IPS-20b (cell line): ENCODE data around the gene EFNA3.

ENCODE experiments used
- H3K27ac ChIP-seq: one replicate; pipeline ENCODE4 v1.5.1; 2013; ENCODE audit warnings: low read length
- H3K27me3 ChIP-seq: 2 replicates; pipeline ENCODE4 v1.6.1; 2013; ENCODE audit warnings: mild to moderate bottlenecking, low read length, inconsistent platforms; ENCODE audit not compliant: insufficient read depth
- H3K36me3 ChIP-seq: 2 replicates; pipeline ENCODE4 v1.6.1; 2013; ENCODE audit warnings: low read depth, mild to moderate bottlenecking, inconsistent platforms, low read length, moderate library complexity; ENCODE audit not compliant: insufficient read depth
- H3K4me1 ChIP-seq: 2 replicates; pipeline ENCODE4 v1.6.1; 2013; ENCODE audit warnings: mild to moderate bottlenecking, control low read depth, inconsistent platforms, low read length, moderate library complexity; ENCODE audit not compliant: insufficient read depth
- H3K4me3 ChIP-seq: 2 replicates; pipeline ENCODE4 v1.5.1; 2013; ENCODE audit warnings: mild to moderate bottlenecking, low read length, inconsistent platforms
- H3K9ac ChIP-seq: 2 replicates; pipeline ENCODE4 v1.6.1; 2013; ENCODE audit warnings: low read depth, mild to moderate bottlenecking, inconsistent platforms, low read length, moderate library complexity
- H3K9me3 ChIP-seq: 2 replicates; pipeline ENCODE4 v1.6.1; 2013; ENCODE audit warnings: mild to moderate bottlenecking, low read depth, low read length, inconsistent platforms; ENCODE audit not compliant: insufficient read depth

Gene EFNA3

GRCh38 chr1:155082301-155083051 lies 3.8 kb downstream of the EFNA3 start:
- H3K27me3 ChIP-seq, result peaks cover 70% of the 10 kb centered on the region
- H3K36me3 ChIP-seq, result no peaks in the 10 kb centered on the region
- peaks cover 17% of the 10 kb centered on the region for H3K4me1 ChIP-seq
- H3K27ac ChIP-seq, result no peak overlapping the region
- no peaks in the 10 kb centered on the region for H3K9me3 ChIP-seq
- H3K9ac ChIP-seq, result no peak overlapping the region
- peak overlapping the region; percentile 29; the same call in 1 of the 2 replicates for H3K4me3 ChIP-seq

GRCh38 chr1:155083052-155083541 lies 4.5 kb downstream of the EFNA3 start:
- no peaks in the 10 kb centered on the region for H3K36me3 ChIP-seq
- H3K4me1 ChIP-seq, result peaks cover 18% of the 10 kb centered on the region
- H3K9me3 ChIP-seq, result no peaks in the 10 kb centered on the region
- no peak overlapping the region for H3K9ac ChIP-seq
- no peak overlapping the region for H3K4me3 ChIP-seq
- H3K27ac ChIP-seq, result no peak overlapping the region
- H3K27me3 ChIP-seq, result peaks cover 64% of the 10 kb centered on the region

GRCh38 chr1:155083865-155084721 lies 5.5 kb downstream of the EFNA3 start:
- Histone ChIP-seq H3K27me3 (peaks cover 54% of the 10 kb centered on the region), H3K4me3 (peak overlapping the region; percentile 82; the same call in 1 of the 2 replicates), H3K27ac (no peak overlapping the region), H3K4me1 (peaks cover 15% of the 10 kb centered on the region), H3K9me3 (no peaks in the 10 kb centered on the region), H3K36me3 (no peaks in the 10 kb centered on the region), H3K9ac (no peak overlapping the region)

GRCh38 chr1:155084722-155085503 lies 6.3 kb downstream of the EFNA3 start:
- peaks cover 12% of the 10 kb centered on the region for H3K4me1 ChIP-seq
- no peaks in the 10 kb centered on the region for H3K36me3 ChIP-seq
- H3K9me3 ChIP-seq, result no peaks in the 10 kb centered on the region
- H3K27me3 ChIP-seq, result peaks cover 46% of the 10 kb centered on the region
- peak overlapping the region; percentile 68; the same call in 1 of the 2 replicates for H3K9ac ChIP-seq
- H3K4me3 ChIP-seq, result peak overlapping the region; percentile 82
- H3K27ac ChIP-seq, result no peak overlapping the region

GRCh38 chr1:155085504-155086127 lies 7.0 kb downstream of the EFNA3 start:
- Histone ChIP-seq H3K4me1 (peaks cover 12% of the 10 kb centered on the region), H3K27ac (no peak overlapping the region), H3K36me3 (no peaks in the 10 kb centered on the region), H3K9ac (peak overlapping the region; percentile 53; the same call in 1 of the 2 replicates), H3K4me3 (peak overlapping the region; percentile 82), H3K9me3 (no peaks in the 10 kb centered on the region), H3K27me3 (peaks cover 39% of the 10 kb centered on the region)

- no peaks in the 10 kb centered on the region for H3K36me3 ChIP-seq
- peak overlapping the region; percentile 82; the same call in 1 of the 2 replicates for H3K4me3 ChIP-seq
- no peak overlapping the region for H3K27ac ChIP-seq
- peaks cover 33% of the 10 kb centered on the region for H3K27me3 ChIP-seq
- no peaks in the 10 kb centered on the region for H3K9me3 ChIP-seq
- no peak overlapping the region for H3K9ac ChIP-seq
- H3K4me1 ChIP-seq, result peaks cover 11% of the 10 kb centered on the region
Measured at GRCh38 chr1:155086128-155086741, 7.6 kb downstream of the EFNA3 start.

GRCh38 chr1:155086856-155087535 lies 8.4 kb downstream of the EFNA3 start:
- Histone ChIP-seq H3K27me3 (peaks cover 31% of the 10 kb centered on the region), H3K9me3 (no peaks in the 10 kb centered on the region), H3K36me3 (no peaks in the 10 kb centered on the region), H3K27ac (no peak overlapping the region), H3K9ac (no peak overlapping the region), H3K4me1 (peaks cover 9% of the 10 kb centered on the region; the same call in 1 of the 2 replicates), H3K4me3 (no peak overlapping the region)

GRCh38 chr1:155091071-155092051 lies 12.7 kb downstream of the EFNA3 start:
- Histone ChIP-seq H3K4me1 (peaks cover 7% of the 10 kb centered on the region; the same call in 1 of the 2 replicates), H3K27ac (no peak overlapping the region), H3K4me3 (peak overlapping the region; percentile 33; the same call in 1 of the 2 replicates), H3K27me3 (peaks cover 15% of the 10 kb centered on the region), H3K36me3 (no peaks in the 10 kb centered on the region), H3K9ac (no peak overlapping the region), H3K9me3 (no peaks in the 10 kb centered on the region)

GRCh38 chr1:155092131-155092530 lies 13.5 kb downstream of the EFNA3 start:
- H3K27me3 ChIP-seq, result peaks cover 15% of the 10 kb centered on the region
- no peak overlapping the region for H3K4me3 ChIP-seq
- no peak overlapping the region for H3K9ac ChIP-seq
- no peak overlapping the region for H3K27ac ChIP-seq
- H3K4me1 ChIP-seq, result 0 out of 2 replicates have a peak, but pooled peaks cover 5% of the 10 kb centered on the region
- H3K36me3 ChIP-seq, result no peaks in the 10 kb centered on the region
- H3K9me3 ChIP-seq, result no peaks in the 10 kb centered on the region
